ENCODE measurements around the gene DGKE.

DGKE gene

GRCh38 chr17:56793957-56794356 lies 40.0 kb upstream of the DGKE start:
- Histone ChIP-seq H3K27ac (no peak overlapping the region), H3K4me3 (no peak overlapping the region)
- TF ChIP-seq CTCF (IDR thresholded peaks at IDR 0.05) = no peak
- no peak for DNase-seq (ENCODE audit: low spot score)

GRCh38 chr17:56795221-56795865 lies 38.6 kb upstream of the DGKE start:
- peak; percentile 58 for DNase-seq (ENCODE audit: low spot score)
- no peak for TF ChIP-seq CTCF (IDR thresholded peaks at IDR 0.05)
- Histone ChIP-seq H3K27ac (no peak overlapping the region), H3K4me3 (no peak overlapping the region)

GRCh38 chr17:56796536-56796935 lies 37.4 kb upstream of the DGKE start:
- DNase-seq (ENCODE audit: low spot score) = peak; percentile 47
- no peak overlapping the region for H3K27ac ChIP-seq
- H3K4me3 ChIP-seq = no peak overlapping the region
- no peak for TF ChIP-seq CTCF (IDR thresholded peaks at IDR 0.05)

- no peak overlapping the region for H3K4me3 ChIP-seq
- DNase-seq (ENCODE audit: low spot score) = no peak
- no peak overlapping the region for H3K27ac ChIP-seq
- no peak for TF ChIP-seq CTCF (IDR thresholded peaks at IDR 0.05)
Measured at GRCh38 chr17:56798916-56799315, 35.0 kb upstream of the DGKE start.

GRCh38 chr17:56801459-56802178 lies 32.3 kb upstream of the DGKE start:
- no peak for DNase-seq (ENCODE audit: low spot score)
- Histone ChIP-seq H3K27ac (no peak overlapping the region), H3K4me3 (no peak overlapping the region)
- TF ChIP-seq CTCF (IDR thresholded peaks at IDR 0.05) = no peak

GRCh38 chr17:56803071-56803470 lies 30.9 kb upstream of the DGKE start:
- no peak for DNase-seq (ENCODE audit: low spot score)
- H3K27ac ChIP-seq = no peak overlapping the region
- no peak for TF ChIP-seq CTCF (IDR thresholded peaks at IDR 0.05)
- no peak overlapping the region for H3K4me3 ChIP-seq

- Histone ChIP-seq H3K27ac (no peak overlapping the region), H3K4me3 (no peak overlapping the region)
- TF ChIP-seq CTCF (IDR thresholded peaks at IDR 0.05) = no peak
- DNase-seq (ENCODE audit: low spot score) = no peak
Measured at GRCh38 chr17:56804454-56804853, 29.5 kb upstream of the DGKE start.
